Fibroblast of mammary gland (primary cell): Measurements from ENCODE around the gene IL1RAPL2.

Experiments
- DNase-seq: peaks from one replicate; pipeline ENCODE4 v3.0.0-alpha.2; 2010; ENCODE audit warnings: low read depth
- H3K4me3 ChIP-seq: 2 replicates; pipeline ENCODE4 v1.5.1; 2011; ENCODE audit warnings: low read depth, mild to moderate bottlenecking, low read length, moderate library complexity; ENCODE audit not compliant: control insufficient read depth
- CTCF ChIP-seq: conservative IDR thresholded peaks from 2 replicates; pipeline ENCODE4 v1.5.1; 2011; ENCODE audit warnings: low read depth, low read length, inconsistent platforms; ENCODE audit not compliant: control insufficient read depth, insufficient read depth

The IL1RAPL2 gene

DNA sequence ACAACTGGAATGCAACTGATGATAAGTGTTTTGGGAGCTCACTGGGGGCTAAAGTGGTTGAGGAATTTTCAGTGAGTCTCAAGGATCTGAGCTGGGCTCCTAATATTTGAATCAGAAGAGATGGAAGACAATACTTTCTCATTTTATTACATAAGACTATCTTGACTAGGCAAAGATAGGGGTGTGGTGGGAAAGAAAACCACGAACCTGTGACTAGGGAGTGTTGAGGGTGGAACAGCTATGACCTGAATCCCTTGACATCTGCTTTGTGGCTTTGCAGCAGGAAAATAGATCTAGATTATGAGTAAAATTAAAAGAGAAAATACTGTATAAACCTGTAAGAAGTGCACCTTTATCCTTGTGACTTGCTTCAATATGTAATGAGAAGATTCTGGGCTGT lies 949.6 kb downstream of the IL1RAPL2 start:
- no peak overlapping the region for H3K4me3 ChIP-seq
- DNase-seq: peak; percentile 31
- TF ChIP-seq CTCF: no peak

GRCh38 chrX:105526431-105526830 lies 960.4 kb downstream of the IL1RAPL2 start:
- no peak overlapping the region for H3K4me3 ChIP-seq
- TF ChIP-seq CTCF: no peak
- no peak for DNase-seq

GRCh38 chrX:105527759-105528158 lies 961.8 kb downstream of the IL1RAPL2 start:
- peak; percentile 31 for DNase-seq
- TF ChIP-seq CTCF: no peak
- H3K4me3 ChIP-seq: no peak overlapping the region

DNA sequence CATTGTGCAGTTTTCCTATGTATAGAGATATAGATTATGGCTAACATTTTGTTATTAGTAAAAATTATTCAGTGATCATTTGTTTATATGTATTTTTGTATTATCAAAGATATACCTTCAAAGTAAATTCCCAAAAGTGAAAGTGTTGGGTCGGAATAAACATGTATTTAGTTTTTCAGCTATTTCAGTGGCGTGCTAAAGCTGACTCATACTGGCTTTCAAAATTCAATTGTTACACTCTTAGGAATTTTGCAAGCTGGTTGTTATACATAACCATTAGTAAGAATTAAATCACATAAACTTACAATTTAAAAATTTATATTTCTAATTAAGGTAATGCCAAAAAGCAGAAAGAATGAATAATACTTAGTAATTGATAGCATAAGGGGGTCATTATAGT lies 968.0 kb downstream of the IL1RAPL2 start:
- DNase-seq: peak; percentile 21
- no peak overlapping the region for H3K4me3 ChIP-seq
- TF ChIP-seq CTCF: no peak

- no peak for TF ChIP-seq CTCF
- H3K4me3 ChIP-seq: no peak overlapping the region
- no peak for DNase-seq
These were observed 977.3 kb downstream of the IL1RAPL2 start for GRCh38 chrX:105543283-105543682.

DNA sequence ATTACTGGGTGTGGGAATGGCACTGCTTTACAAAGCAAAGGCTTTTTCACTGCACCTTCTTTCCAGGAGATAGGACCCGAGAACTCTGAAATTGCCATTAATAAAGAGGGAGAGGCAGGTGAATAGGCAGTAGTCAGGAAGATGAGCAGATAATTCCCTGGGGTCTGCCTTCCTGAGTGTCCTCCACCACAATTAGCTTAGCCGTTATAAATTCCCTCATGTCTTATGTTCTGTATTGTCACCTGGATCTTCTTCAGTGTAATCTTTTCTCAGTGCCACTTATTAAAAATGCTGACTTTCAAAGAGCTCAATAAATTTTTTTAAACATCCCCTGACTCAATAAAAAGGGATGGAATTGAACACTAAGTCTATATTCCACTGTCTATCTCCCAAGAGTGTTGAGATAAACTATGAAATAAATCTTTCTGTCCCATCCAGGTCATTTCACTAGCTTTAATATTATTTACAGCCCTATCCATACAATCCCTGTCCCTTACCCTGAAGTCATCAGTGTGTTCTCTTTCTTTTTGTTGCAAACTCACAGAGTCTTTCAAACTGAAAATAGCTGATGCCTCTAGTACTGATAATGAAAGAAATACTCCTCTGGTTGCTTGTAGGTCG lies 984.2 kb downstream of the IL1RAPL2 start:
- no peak overlapping the region for H3K4me3 ChIP-seq
- no peak for TF ChIP-seq CTCF
- DNase-seq: no peak

DNA sequence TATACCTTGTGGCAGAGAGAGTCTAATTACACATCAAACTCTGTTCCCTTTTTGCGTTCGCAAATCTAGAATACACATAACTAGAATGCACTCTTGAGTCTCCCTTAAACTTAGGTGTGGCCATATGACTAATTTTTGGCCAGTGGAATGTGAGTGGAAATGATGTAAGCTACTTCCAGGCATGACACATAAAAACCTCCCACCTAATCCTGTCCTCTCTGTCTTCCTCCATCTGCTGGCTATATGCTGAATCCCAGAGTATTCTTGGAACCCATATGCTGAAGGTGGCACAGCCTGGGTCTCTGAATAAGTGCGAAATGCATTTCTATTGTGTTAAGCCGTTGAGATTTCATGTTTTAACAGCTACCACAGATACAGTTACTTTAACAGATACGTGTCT lies 986.4 kb downstream of the IL1RAPL2 start:
- peak; percentile 32 for TF ChIP-seq CTCF
- no peak overlapping the region for H3K4me3 ChIP-seq
- peak; percentile 76 for DNase-seq
